HG03095 (cell line): ENCODE measurements around the gene PIK3R5.

Source experiments
- ATAC-seq: cut with Tn5 transposase; IDR thresholded peaks from one replicate; pipeline ENCODE4 v1.9.1; 2021; ENCODE audit warnings: moderate library complexity; ENCODE audit not compliant: unreplicated experiment

The PIK3R5 gene

DNA sequence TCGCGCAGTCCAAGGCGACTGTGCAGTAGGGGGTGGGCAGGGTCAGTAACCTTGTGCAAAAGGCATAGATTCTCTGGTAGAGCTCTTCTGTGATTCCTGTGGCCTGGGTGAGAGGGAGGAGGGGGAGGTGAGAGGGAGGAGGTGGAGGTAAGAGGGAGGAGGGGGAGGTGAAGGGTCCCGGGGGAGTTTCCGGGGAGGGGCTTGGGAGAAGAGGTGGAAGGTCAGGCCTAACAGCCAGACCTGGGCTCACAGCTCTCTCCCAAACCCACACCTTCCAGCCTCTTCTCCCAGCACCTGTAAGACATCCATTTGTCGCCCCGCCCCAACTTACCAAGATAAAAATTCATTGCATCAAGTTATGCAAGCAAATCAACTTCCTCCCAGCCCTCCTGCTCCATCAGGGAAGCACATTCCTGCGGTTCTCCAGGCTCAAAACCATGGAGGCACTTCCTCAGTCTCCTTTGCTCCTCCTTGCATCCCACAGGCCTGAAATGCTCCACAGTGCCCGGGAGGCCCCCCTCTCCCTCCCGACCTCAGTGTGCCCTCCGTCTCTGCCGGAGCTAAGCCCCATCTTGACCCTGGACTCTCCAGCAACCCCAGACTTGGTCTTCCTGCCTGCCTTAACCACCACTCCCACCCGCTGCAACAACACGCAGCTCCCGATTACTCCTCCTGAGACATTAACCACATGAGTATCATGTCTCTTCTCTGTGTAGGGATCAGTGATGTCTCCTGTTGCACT is 128.5 kb downstream of the PIK3R5 start:
- ATAC-seq, result no peak

- ATAC-seq, result no peak
These were observed 129.7 kb downstream of the PIK3R5 start for GRCh38 chr17:8835631-8836364.

DNA sequence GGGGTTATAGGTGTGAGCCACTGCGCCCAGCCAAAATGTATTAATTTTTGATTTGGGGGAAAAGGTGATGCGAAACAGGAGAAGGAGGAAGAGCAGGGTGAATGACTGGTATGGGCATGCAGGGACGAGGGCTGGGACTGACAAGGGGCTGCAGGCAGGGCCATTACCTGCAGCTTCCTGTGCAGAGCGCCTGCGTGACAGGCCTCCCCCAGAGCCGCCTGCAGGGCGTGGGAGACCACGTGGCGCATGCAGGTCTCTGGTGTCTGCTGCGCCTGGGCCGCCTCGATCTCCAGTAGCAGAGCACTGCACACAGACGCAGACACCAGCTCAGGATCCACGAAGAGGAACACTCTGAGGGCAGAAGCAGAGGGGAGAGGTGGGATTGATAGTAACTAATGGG is 130.4 kb downstream of the PIK3R5 start:
- ATAC-seq, result no peak

DNA sequence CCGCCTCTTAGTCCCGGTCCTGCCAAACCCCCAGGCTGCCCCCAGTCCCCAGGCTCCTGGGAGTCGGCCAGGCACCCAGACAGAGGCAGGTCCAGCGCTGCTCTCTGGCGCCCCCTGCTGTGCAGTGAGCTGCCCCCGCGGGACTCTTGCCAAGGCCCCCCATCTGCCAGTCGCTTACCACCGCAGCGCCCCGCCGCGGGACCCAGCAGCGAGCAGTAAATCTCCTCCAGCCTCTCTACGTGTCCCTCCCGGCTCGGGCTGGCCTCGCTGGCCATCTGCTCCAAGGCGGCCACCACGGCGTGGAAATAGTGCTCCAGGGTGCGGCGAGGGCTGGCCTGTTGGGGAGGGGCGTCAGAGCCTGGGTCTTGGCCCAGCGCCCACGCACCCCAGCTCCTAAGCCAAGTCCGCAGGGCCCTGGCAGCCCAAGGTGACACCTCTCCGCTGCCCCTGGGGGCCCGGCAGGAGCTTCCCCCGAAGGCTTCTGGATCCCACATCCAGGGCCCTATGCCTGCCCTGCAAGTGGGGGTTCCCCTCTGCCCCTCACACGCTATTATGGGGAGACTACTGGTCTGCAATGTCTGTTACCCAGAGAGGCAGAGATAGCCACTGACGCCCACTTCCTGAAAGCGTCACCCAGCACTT is 132.7 kb downstream of the PIK3R5 start:
- ATAC-seq, result no peak

GRCh38 chr17:8831234-8831849 is 134.2 kb downstream of the PIK3R5 start:
- ATAC-seq, result no peak

DNA sequence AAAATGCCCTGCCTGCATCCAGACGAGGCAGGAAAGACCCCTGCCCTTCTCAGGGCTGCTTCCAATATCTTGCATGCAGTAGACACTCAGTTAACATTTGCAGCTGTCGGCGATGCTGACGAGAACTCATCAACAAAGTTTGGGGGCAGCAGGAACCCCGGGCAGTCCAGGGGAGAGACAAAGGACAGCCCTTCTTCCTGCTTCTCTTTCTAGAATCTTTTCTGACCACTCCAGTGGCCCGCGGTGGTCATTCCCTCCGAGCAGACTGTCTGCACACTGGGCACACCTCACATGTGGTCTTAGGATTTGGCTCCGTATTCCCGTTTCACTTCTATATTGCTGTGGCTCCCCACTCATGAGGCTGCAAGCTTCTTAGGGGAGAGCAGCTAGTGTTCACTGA is 135.4 kb downstream of the PIK3R5 start:
- no peak for ATAC-seq

GRCh38 chr17:8829036-8829941 is 136.2 kb downstream of the PIK3R5 start:
- no peak for ATAC-seq
